HCT116 (cell line): ENCODE measurements around the gene APOL5.

ENCODE experiments used
- EGR1 ChIP-seq: IDR thresholded peaks from 2 replicates; pipeline ENCODE4 v1.6.1; 2012; ENCODE audit warnings: low read depth
- ELF1 ChIP-seq: IDR thresholded peaks from 2 replicates; pipeline ENCODE4 v1.6.1; 2012; ENCODE audit warnings: low read depth, borderline replicate concordance
- EZH2 ChIP-seq: fragments of 200-600 bp; sonication (generic); IDR thresholded peaks from 2 replicates; pipeline ENCODE4 v1.6.1; 2017; ENCODE audit warnings: antibody characterized with exemption, mixed run types
- POLR2A ChIP-seq: IDR thresholded peaks from 2 replicates; pipeline ENCODE4 v1.7.0; 2011; ENCODE audit warnings: borderline replicate concordance; ENCODE audit not compliant: insufficient read depth, insufficient read length; ENCODE audit errors: extremely low read depth
- SIN3A ChIP-seq: IDR thresholded peaks from 2 replicates; pipeline ENCODE4 v1.6.1; 2012; ENCODE audit warnings: low read depth
- YY1 ChIP-seq: IDR thresholded peaks from 2 replicates; pipeline ENCODE4 v1.6.1; 2011; ENCODE audit warnings: low read length, low read depth, moderate library complexity, mild to moderate bottlenecking; ENCODE audit not compliant: insufficient replicate concordance; ENCODE audit errors: extremely low read depth
- TF ChIP-seq, protein P1 (sequence below): IDR thresholded peaks from 2 replicates; pipeline ENCODE4 v1.6.1; 2012
- TF ChIP-seq, protein P2 (sequence below), 3 experiments: fragments of 200-600 bp in 1 of 3; sonication (generic) in 1 of 3; IDR thresholded peaks in 2 of 3; conservative IDR thresholded peaks in 1 of 3; 2 replicates each; pipeline ENCODE4 v1.5.1; 2012 to 2017; ENCODE audit warnings: low read depth in 2 of 3, low read length in 2 of 3, antibody characterized with exemption in 1 of 3, borderline replicate concordance in 1 of 3, control low read depth in 1 of 3, mild to moderate bottlenecking in 1 of 3, mixed read lengths in 1 of 3, mixed run types in 1 of 3, moderate library complexity in 1 of 3; ENCODE audit not compliant: insufficient read depth in 1 of 3
- TF ChIP-seq, protein P3 (sequence below): IDR thresholded peaks from 2 replicates; pipeline ENCODE4 v1.6.1; 2012; ENCODE audit warnings: low read depth

- TF ChIP-seq EZH2 = no peak
- no peak for TF ChIP-seq YY1
- no peak for TF ChIP-seq EGR1
- no peak for TF ChIP-seq ELF1
- TF ChIP-seq POLR2A = no peak
- no peak for TF ChIP-seq SIN3A
- TF ChIP-seq, protein P1, sequence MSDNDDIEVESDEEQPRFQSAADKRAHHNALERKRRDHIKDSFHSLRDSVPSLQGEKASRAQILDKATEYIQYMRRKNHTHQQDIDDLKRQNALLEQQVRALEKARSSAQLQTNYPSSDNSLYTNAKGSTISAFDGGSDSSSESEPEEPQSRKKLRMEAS = no peak
- TF ChIP-seq, protein P2, sequence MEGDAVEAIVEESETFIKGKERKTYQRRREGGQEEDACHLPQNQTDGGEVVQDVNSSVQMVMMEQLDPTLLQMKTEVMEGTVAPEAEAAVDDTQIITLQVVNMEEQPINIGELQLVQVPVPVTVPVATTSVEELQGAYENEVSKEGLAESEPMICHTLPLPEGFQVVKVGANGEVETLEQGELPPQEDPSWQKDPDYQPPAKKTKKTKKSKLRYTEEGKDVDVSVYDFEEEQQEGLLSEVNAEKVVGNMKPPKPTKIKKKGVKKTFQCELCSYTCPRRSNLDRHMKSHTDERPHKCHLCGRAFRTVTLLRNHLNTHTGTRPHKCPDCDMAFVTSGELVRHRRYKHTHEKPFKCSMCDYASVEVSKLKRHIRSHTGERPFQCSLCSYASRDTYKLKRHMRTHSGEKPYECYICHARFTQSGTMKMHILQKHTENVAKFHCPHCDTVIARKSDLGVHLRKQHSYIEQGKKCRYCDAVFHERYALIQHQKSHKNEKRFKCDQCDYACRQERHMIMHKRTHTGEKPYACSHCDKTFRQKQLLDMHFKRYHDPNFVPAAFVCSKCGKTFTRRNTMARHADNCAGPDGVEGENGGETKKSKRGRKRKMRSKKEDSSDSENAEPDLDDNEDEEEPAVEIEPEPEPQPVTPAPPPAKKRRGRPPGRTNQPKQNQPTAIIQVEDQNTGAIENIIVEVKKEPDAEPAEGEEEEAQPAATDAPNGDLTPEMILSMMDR (IDR thresholded peaks at IDR 0.05 in 2 of 3, conservative IDR thresholded peaks at IDR 0.05 in 1 of 3; ENCODE audit: borderline replicate concordance in 1 of 3, insufficient read depth in 1 of 3, low read depth in 2 of 3, low read length in 2 of 3) = no peak
- TF ChIP-seq, protein P3, sequence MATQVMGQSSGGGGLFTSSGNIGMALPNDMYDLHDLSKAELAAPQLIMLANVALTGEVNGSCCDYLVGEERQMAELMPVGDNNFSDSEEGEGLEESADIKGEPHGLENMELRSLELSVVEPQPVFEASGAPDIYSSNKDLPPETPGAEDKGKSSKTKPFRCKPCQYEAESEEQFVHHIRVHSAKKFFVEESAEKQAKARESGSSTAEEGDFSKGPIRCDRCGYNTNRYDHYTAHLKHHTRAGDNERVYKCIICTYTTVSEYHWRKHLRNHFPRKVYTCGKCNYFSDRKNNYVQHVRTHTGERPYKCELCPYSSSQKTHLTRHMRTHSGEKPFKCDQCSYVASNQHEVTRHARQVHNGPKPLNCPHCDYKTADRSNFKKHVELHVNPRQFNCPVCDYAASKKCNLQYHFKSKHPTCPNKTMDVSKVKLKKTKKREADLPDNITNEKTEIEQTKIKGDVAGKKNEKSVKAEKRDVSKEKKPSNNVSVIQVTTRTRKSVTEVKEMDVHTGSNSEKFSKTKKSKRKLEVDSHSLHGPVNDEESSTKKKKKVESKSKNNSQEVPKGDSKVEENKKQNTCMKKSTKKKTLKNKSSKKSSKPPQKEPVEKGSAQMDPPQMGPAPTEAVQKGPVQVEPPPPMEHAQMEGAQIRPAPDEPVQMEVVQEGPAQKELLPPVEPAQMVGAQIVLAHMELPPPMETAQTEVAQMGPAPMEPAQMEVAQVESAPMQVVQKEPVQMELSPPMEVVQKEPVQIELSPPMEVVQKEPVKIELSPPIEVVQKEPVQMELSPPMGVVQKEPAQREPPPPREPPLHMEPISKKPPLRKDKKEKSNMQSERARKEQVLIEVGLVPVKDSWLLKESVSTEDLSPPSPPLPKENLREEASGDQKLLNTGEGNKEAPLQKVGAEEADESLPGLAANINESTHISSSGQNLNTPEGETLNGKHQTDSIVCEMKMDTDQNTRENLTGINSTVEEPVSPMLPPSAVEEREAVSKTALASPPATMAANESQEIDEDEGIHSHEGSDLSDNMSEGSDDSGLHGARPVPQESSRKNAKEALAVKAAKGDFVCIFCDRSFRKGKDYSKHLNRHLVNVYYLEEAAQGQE = no peak
Measured at GRCh38 chr22:35746248-35746647, 28.6 kb downstream of the APOL5 start.
